HCT116 (cell line): Measurements from ENCODE around the gene IMMP2L. TPM values are rescaled to one million over a fixed set of nuclear protein-coding genes. Genes with fewer than 3 reads are reported as not detected.

ENCODE experiments used
- ATAC-seq: fragments of 200-7000 bp; cut with Tn5 transposase; 2 replicates; pipeline ENCODE4 v1.9.1; 2020; ENCODE audit warnings: mild to moderate bottlenecking, moderate library complexity
- BruUV-seq: library from RNA; stranded (reverse); fragments of 400-500 nt; replicated peaks from 2 replicates; lab custom pipeline; 2021; lab: Mats Ljungman, UMichigan
- CTCF ChIA-PET: fragments of 300-600 bp; sonication (Branson Sonifier 250); formaldehyde crosslinking; loops from one replicate; lab custom pipeline; 2021; ENCODE audit warnings: antibody characterized with exemption; lab: Charles Lee
- POLR2A ChIA-PET: fragments of 300-600, 350-600 bp; sonication (Branson Sonifier 250); formaldehyde crosslinking; loops from one replicate; lab custom pipeline; 2021; ENCODE audit warnings: antibody characterized with exemption; lab: Charles Lee
- RAD21 ChIA-PET, 2 experiments: fragments of 300-600 bp; sonication (Branson Sonifier 250); formaldehyde crosslinking; loops; one replicate each; lab custom pipeline; 2023; ENCODE audit warnings: low total read pairs in 2 of 2; ENCODE audit not compliant: uncharacterized antibody in 2 of 2, unreplicated experiment in 2 of 2, low non-redundant PET in 1 of 2; lab: Charles Lee
- DNase-seq: peaks from one replicate; pipeline ENCODE4 v3.0.0-alpha.2; 2010; ENCODE audit warnings: low read depth, low spot score
- H2AFZ ChIP-seq: fragments of 200-600 bp; shearing (Covaris generic), sonication (generic); 2 replicates; pipeline ENCODE4 v1.6.1; 2017; ENCODE audit warnings: low read depth, mixed run types, mixed read lengths, antibody characterized with exemption, low read length; ENCODE audit not compliant: poor library complexity, severe bottlenecking
- H3K27ac ChIP-seq: 2 replicates; pipeline ENCODE4 v1.5.1; 2012; ENCODE audit warnings: low read depth, low read length
- H3K27me3 ChIP-seq: fragments of 200-600 bp; sonication (generic); 2 replicates; pipeline ENCODE4 v1.6.1; 2016; ENCODE audit warnings: mixed run types, low read length, mixed read lengths; ENCODE audit not compliant: insufficient read depth
- H3K36me3 ChIP-seq, 2 experiments: fragments of 200-500 bp in 1 of 2; fragments of 200-600 bp in 1 of 2; sonication (Bioruptor generic) in 1 of 2; sonication (generic) in 1 of 2; 2 replicates each; pipeline versions ENCODE4 v1.5.1 to v1.6.1; 2014 to 2016; ENCODE audit warnings: low read length in 2 of 2, inconsistent platforms in 1 of 2, mixed read lengths in 1 of 2, mixed run types in 1 of 2; ENCODE audit not compliant: insufficient read depth in 2 of 2, control insufficient read depth in 1 of 2
- H3K4me1 ChIP-seq, 2 experiments: fragments of 200-600 bp in 1 of 2; sonication (generic) in 1 of 2; 2 replicates each; pipeline versions ENCODE4 v1.5.1 to v1.6.1; 2012 to 2017; ENCODE audit warnings: low read length in 2 of 2, inconsistent platforms in 1 of 2, mild to moderate bottlenecking in 1 of 2, mixed read lengths in 1 of 2, mixed run types in 1 of 2, moderate library complexity in 1 of 2; ENCODE audit not compliant: insufficient read depth in 2 of 2, control insufficient read depth in 1 of 2
- H3K4me2 ChIP-seq: fragments of 200-600 bp; sonication (generic); 2 replicates; pipeline ENCODE4 v1.6.1; 2017; ENCODE audit warnings: mixed run types, low read length, mixed read lengths
- H3K4me3 ChIP-seq, 2 experiments: fragments of 200-600 bp in 1 of 2; sonication (generic) in 1 of 2; replicated peaks in 1 of 2; 2 replicates each; pipeline ENCODE4 v1.5.1; 2011 to 2016; ENCODE audit warnings: low read length in 2 of 2, control low read depth in 1 of 2, low read depth in 1 of 2, mild to moderate bottlenecking in 1 of 2, mixed read lengths in 1 of 2, mixed run types in 1 of 2
- H3K79me2 ChIP-seq: fragments of 200-600 bp; sonication (generic); 2 replicates; pipeline ENCODE4 v1.6.1; 2017; ENCODE audit warnings: mild to moderate bottlenecking, mixed run types, low read length, moderate library complexity, mixed read lengths; ENCODE audit not compliant: insufficient read depth
- H3K9ac ChIP-seq: fragments of 200-600 bp; sonication (generic); 2 replicates; pipeline ENCODE4 v1.6.1; 2016; ENCODE audit warnings: low read length, mixed read lengths
- H3K9me2 ChIP-seq: fragments of 200-600 bp; sonication (generic), shearing (Covaris generic); 2 replicates; pipeline ENCODE4 v1.6.1; 2017; ENCODE audit warnings: mixed run types, mild to moderate bottlenecking, moderate library complexity; ENCODE audit not compliant: insufficient read depth
- H3K9me3 ChIP-seq, 2 experiments: fragments of 200-500 bp in 1 of 2; fragments of 200-600 bp in 1 of 2; sonication (Bioruptor generic) in 1 of 2; sonication (generic) in 1 of 2; 2 replicates each; pipeline ENCODE4 v1.6.1; 2014 to 2017; ENCODE audit warnings: low read length in 2 of 2, mixed read lengths in 2 of 2, inconsistent platforms in 1 of 2, low read depth in 1 of 2, mild to moderate bottlenecking in 1 of 2, mixed run types in 1 of 2, moderate library complexity in 1 of 2; ENCODE audit not compliant: control insufficient read depth in 1 of 2, insufficient read depth in 1 of 2
- H4K20me1 ChIP-seq: fragments of 200-600 bp; sonication (generic), shearing (Covaris generic); 2 replicates; pipeline ENCODE4 v1.6.1; 2017; ENCODE audit warnings: mixed run types, mild to moderate bottlenecking, moderate library complexity; ENCODE audit not compliant: insufficient read depth
- ELF1 ChIP-seq: IDR thresholded peaks from 2 replicates; pipeline ENCODE4 v1.6.1; 2012; ENCODE audit warnings: low read depth, borderline replicate concordance
- JUND ChIP-seq: IDR thresholded peaks from 2 replicates; pipeline ENCODE4 v1.6.1; 2012
- POLR2A ChIP-seq: IDR thresholded peaks from 2 replicates; pipeline ENCODE4 v1.7.0; 2011; ENCODE audit warnings: borderline replicate concordance; ENCODE audit not compliant: insufficient read depth, insufficient read length; ENCODE audit errors: extremely low read depth
- RAD21 ChIP-seq: IDR thresholded peaks from 2 replicates; pipeline ENCODE4 v1.6.1; 2012; ENCODE audit warnings: low read depth, mild to moderate bottlenecking
- SIN3A ChIP-seq: IDR thresholded peaks from 2 replicates; pipeline ENCODE4 v1.6.1; 2012; ENCODE audit warnings: low read depth
- intact Hi-C: fragments of 100-400 bp; cut with micrococcal nuclease; formaldehyde crosslinking; loops from 2 replicates; pipeline ENCODE4 v1.10.0; 2022
- total RNA-seq: library from RNA; stranded (reverse); gene quantifications from one replicate; pipeline ENCODE4 v1.2.1, GENCODE V29; 2021; ENCODE audit not compliant: unreplicated experiment
- TF ChIP-seq, protein P1 (sequence below): IDR thresholded peaks from 2 replicates; pipeline ENCODE4 v1.6.1; 2012
- TF ChIP-seq, protein P2 (sequence below): IDR thresholded peaks from 2 replicates; pipeline ENCODE4 v1.6.1; 2011; ENCODE audit warnings: mild to moderate bottlenecking, low read length, moderate library complexity; ENCODE audit not compliant: insufficient replicate concordance; ENCODE audit errors: extremely low read depth
- TF ChIP-seq, protein P3 (sequence below): IDR thresholded peaks from 2 replicates; pipeline ENCODE4 v1.6.1; 2012
- TF ChIP-seq, protein P4 (sequence below): IDR thresholded peaks from 2 replicates; pipeline ENCODE4 v1.6.1; 2012; ENCODE audit warnings: low read depth

The IMMP2L gene
- total RNA-seq, 1 experiment from 2014 or later: 21.1 TPM

DNA sequence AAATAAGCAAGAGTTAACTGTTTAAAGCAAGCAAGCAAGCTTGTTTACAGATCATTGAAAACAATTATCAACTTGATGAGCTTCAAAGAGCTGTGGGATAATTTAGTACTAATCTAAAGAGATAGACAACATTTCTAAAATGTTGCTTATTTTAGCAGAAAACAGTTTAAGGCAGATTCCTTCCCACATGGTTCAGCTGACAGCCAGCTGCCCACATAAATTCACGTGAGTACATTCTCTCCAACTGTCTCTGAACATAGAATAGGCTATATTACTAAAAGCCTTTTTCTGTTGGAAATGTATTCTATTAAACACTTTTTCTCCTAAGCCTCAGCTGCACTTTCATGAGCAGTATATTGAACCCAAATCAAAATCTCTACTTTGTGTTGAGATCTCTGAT, 297.3 kb downstream of the IMMP2L start:
- ChIA-PET RAD21 (no interaction called here), POLR2A (no interaction called here), CTCF (no interaction called here)
- TF ChIP-seq SIN3A: no peak
- TF ChIP-seq ELF1: no peak
- TF ChIP-seq POLR2A: no peak
- TF ChIP-seq, protein P1, sequence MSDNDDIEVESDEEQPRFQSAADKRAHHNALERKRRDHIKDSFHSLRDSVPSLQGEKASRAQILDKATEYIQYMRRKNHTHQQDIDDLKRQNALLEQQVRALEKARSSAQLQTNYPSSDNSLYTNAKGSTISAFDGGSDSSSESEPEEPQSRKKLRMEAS: no peak
- TF ChIP-seq, protein P2, sequence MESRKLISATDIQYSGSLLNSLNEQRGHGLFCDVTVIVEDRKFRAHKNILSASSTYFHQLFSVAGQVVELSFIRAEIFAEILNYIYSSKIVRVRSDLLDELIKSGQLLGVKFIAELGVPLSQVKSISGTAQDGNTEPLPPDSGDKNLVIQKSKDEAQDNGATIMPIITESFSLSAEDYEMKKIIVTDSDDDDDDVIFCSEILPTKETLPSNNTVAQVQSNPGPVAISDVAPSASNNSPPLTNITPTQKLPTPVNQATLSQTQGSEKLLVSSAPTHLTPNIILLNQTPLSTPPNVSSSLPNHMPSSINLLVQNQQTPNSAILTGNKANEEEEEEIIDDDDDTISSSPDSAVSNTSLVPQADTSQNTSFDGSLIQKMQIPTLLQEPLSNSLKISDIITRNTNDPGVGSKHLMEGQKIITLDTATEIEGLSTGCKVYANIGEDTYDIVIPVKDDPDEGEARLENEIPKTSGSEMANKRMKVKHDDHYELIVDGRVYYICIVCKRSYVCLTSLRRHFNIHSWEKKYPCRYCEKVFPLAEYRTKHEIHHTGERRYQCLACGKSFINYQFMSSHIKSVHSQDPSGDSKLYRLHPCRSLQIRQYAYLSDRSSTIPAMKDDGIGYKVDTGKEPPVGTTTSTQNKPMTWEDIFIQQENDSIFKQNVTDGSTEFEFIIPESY: no peak
- TF ChIP-seq, protein P3, sequence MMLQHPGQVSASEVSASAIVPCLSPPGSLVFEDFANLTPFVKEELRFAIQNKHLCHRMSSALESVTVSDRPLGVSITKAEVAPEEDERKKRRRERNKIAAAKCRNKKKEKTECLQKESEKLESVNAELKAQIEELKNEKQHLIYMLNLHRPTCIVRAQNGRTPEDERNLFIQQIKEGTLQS: no peak
- TF ChIP-seq JUND: no peak
- TF ChIP-seq, protein P4, sequence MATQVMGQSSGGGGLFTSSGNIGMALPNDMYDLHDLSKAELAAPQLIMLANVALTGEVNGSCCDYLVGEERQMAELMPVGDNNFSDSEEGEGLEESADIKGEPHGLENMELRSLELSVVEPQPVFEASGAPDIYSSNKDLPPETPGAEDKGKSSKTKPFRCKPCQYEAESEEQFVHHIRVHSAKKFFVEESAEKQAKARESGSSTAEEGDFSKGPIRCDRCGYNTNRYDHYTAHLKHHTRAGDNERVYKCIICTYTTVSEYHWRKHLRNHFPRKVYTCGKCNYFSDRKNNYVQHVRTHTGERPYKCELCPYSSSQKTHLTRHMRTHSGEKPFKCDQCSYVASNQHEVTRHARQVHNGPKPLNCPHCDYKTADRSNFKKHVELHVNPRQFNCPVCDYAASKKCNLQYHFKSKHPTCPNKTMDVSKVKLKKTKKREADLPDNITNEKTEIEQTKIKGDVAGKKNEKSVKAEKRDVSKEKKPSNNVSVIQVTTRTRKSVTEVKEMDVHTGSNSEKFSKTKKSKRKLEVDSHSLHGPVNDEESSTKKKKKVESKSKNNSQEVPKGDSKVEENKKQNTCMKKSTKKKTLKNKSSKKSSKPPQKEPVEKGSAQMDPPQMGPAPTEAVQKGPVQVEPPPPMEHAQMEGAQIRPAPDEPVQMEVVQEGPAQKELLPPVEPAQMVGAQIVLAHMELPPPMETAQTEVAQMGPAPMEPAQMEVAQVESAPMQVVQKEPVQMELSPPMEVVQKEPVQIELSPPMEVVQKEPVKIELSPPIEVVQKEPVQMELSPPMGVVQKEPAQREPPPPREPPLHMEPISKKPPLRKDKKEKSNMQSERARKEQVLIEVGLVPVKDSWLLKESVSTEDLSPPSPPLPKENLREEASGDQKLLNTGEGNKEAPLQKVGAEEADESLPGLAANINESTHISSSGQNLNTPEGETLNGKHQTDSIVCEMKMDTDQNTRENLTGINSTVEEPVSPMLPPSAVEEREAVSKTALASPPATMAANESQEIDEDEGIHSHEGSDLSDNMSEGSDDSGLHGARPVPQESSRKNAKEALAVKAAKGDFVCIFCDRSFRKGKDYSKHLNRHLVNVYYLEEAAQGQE: no peak
- no peak for TF ChIP-seq RAD21
- no peaks in the 10 kb centered on the region for H3K4me1 ChIP-seq
- H3K79me2 ChIP-seq: no peaks in the 10 kb centered on the region
- H3K27ac ChIP-seq: no peak overlapping the region
- H3K36me3 ChIP-seq: no peaks in the 10 kb centered on the region
- H3K9me2 ChIP-seq: no peaks in the 10 kb centered on the region
- H2AFZ ChIP-seq: no peak overlapping the region
- ATAC-seq (no peak), DNase-seq (no peak)
- H3K4me2 ChIP-seq: no peak overlapping the region
- H3K27me3 ChIP-seq: no peaks in the 10 kb centered on the region
- no peak overlapping the region for H3K9ac ChIP-seq
- no peaks in the 10 kb centered on the region for H4K20me1 ChIP-seq
- intact Hi-C loops: no loop called here
- H3K4me3 ChIP-seq: no peak overlapping the region
- no peaks in the 10 kb centered on the region for H3K9me3 ChIP-seq
- BruUV-seq: no TSS peak
